Stimulated activated CD8-positive, alpha-beta memory T cell treated with anti-CD3 and anti-CD28 coated beads, Interleukin-7, amount 100 ng/mL, for 1 hour (primary cell): ENCODE measurements around the gene F5.

Experiments used
- DNase-seq, 2 donors: peaks; one replicate each; pipeline ENCODE4 v3.0.0-alpha.2; 2020; ENCODE audit warnings: low read depth in 2 of 2

F5 gene

GRCh38 chr1:169483500-169483966 lies 102.7 kb downstream of the F5 start:
- no peak for DNase-seq

GRCh38 chr1:169479363-169480066 lies 106.8 kb downstream of the F5 start:
- DNase-seq: no peak

GRCh38 chr1:169478094-169478672 lies 108.1 kb downstream of the F5 start:
- DNase-seq: no peak

- no peak for DNase-seq
These were observed 110.4 kb downstream of the F5 start for GRCh38 chr1:169475806-169476387.

- no peak for DNase-seq
These were observed 111.8 kb downstream of the F5 start for GRCh38 chr1:169474302-169474995.

- DNase-seq: no peak
These were observed 112.9 kb downstream of the F5 start for GRCh38 chr1:169473347-169473746.

- no peak for DNase-seq
These were observed 113.5 kb downstream of the F5 start for GRCh38 chr1:169472738-169473137.

GRCh38 chr1:169468982-169469381 lies 117.3 kb downstream of the F5 start:
- no peak for DNase-seq

- DNase-seq: no peak
These were observed 119.7 kb downstream of the F5 start for GRCh38 chr1:169466259-169467230.

- DNase-seq: no peak
These were observed 121.0 kb downstream of the F5 start for GRCh38 chr1:169465281-169465680.
